Skeletal muscle tissue (tissue), 4 donors: ENCODE measurements around the gene BAG5. TPM values are rescaled to one million over a fixed set of nuclear protein-coding genes. Genes with fewer than 3 reads are reported as not detected.
"Not testable (repeated sequence)": the region's sequence is repeated elsewhere in the genome, so short reads cannot be mapped to it uniquely, and the experiment has no call there.

Experiments used
- H3K27ac ChIP-seq: one replicate; pipeline ENCODE4 v1.7.0; 2013; ENCODE audit warnings: mild to moderate bottlenecking, low read depth, low read length, inconsistent platforms
- H3K27me3 ChIP-seq, 3 donors: one replicate each; pipeline ENCODE4 v1.7.0; 2013; ENCODE audit warnings: low read length in 3 of 3; ENCODE audit not compliant: control insufficient read depth in 3 of 3, insufficient read depth in 3 of 3
- H3K36me3 ChIP-seq, 3 donors: one replicate each; pipeline ENCODE4 v1.7.0; 2013; ENCODE audit warnings: low read length in 3 of 3; ENCODE audit not compliant: control insufficient read depth in 3 of 3, insufficient read depth in 3 of 3
- H3K4me1 ChIP-seq, 3 donors: one replicate each; pipeline ENCODE4 v1.7.0; 2013; ENCODE audit warnings: low read length in 3 of 3, mild to moderate bottlenecking in 3 of 3; ENCODE audit not compliant: control insufficient read depth in 3 of 3, insufficient read depth in 3 of 3
- H3K4me3 ChIP-seq, 3 donors: one replicate each; pipeline ENCODE4 v1.7.0; 2013; ENCODE audit warnings: low read length in 3 of 3
- H3K9ac ChIP-seq, 3 donors: one replicate each; pipeline ENCODE4 v1.7.0; 2013; ENCODE audit warnings: low read length in 3 of 3, mild to moderate bottlenecking in 3 of 3, moderate library complexity in 2 of 3, low read depth in 1 of 3
- H3K9me3 ChIP-seq, 3 donors: one replicate each; pipeline ENCODE4 v1.7.0; 2013; ENCODE audit warnings: low read length in 3 of 3; ENCODE audit not compliant: control insufficient read depth in 3 of 3
- total RNA-seq: library from RNA; depleted of rRNA; stranded (reverse); fragments of >200 nt; gene quantifications from one replicate; pipeline ENCODE4 v1.2.3, GENCODE V29; 2014
- donor health status: Osteomylitis.

BAG5 gene
- total RNA-seq, 1 donor from 2014 or later, result 16.7 TPM

DNA sequence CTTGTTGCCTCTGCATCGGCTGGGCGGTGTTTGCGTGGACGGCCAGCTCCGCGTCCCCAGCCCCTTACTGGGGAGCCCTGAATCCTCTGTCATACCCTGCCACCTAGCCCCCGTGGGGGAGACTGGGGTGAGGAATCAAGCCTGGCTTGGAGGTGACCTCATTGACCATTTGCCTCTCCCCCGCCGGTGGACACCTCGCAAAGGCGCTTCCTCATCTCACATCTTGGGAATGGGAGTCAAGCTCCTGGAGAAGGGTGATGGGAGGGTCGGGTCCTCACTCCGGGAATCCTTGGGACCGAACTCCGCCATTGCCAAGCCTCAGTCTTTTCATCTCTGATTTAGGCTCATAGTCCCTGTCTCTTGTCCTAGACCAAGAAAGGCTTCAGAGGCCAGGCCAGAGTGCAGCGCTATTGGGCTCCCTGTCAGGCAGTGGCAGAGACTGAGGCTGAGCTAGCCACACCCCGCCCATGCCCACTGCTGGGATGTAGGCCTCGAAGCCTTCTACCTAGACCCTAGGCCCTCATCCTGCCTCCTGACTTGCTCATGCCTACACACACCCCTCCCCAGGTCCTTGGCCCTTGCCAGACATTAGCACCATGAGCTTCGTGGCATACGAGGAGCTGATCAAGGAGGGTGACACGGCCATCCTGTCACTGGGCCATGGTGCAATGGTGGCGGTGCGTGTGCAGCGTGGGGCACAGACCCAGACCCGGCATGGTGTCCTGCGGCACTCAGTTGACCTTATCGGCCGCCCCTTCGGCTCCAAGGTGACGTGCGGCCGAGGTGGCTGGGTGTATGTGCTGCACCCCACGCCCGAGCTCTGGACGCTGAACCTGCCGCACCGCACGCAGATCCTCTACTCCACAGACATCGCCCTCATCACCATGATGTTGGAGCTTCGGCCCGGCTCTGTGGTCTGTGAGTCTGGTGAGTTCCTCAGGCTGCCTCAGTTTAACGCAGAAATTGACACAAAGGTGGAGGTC is 32.8 kb downstream of the BAG5 start:
- Histone ChIP-seq H3K27me3 (no peaks in the 10 kb centered on the region), H3K27ac (peak overlapping the region; percentile 62), H3K4me1 (peaks cover 35 to 39% (median 35%) of the 10 kb centered on the region in 3 donors), H3K9me3 (no peaks in the 10 kb centered on the region), H3K36me3 (peaks cover 5 to 22% (median 16%) of the 10 kb centered on the region in 3 donors), H3K4me3 (peak overlapping the region; percentile 83 to 93 (median 89)), H3K9ac (peak overlapping the region; percentile 78 to 90 (median 79))

DNA sequence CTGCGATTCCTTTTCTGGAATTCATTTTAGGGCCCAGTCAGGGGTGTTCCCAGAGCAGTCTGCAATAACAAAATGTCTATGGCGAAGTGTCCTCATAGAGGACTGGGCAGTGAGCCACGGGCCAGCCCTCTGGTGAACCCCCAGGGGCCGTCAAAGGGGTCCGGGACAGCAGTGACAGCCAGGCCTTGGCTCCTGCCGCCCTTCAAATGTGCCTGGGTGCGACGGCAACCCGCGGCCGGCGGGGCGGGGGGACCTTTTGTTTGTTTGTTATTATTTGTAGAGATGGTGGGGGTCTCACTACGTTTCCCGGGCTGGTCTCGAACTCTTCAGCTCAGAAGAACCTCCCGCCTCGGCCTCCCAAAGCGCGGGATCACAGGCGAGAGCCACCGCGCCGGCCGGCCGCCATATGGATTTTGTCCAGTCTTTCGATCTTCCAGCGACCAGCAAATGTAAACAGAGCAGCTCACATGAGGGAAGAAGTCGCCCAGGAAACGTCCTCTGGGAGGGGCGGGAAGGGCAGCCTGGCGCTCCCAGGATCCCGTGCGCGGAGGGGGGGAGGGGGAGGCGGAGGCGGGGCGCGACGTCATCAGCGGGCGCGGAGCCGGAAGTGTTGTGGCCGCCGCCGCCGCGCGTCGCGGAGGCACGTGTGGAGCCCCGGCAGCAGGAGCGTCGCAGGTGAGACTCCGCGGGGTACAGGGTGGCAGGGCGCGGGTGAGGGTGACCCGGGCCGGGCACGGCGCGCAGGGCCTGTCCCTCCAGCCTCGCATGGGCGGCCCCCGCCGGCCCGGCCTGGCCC is 33.7 kb downstream of the BAG5 start, which contains the start of gene TRMT61A:
TSS of gene TRMT61A (plus strand) at position 610 of the 796 bp plus-strand sequence. CDS start 783 bp downstream, outside the sequence.
- H3K4me1 ChIP-seq, result peaks cover 35 to 39% (median 37%) of the 10 kb centered on the region in 3 donors
- H3K9ac ChIP-seq, result peak within 1 kb of the TSS; percentile 83 to 90 (median 86)

DNA sequence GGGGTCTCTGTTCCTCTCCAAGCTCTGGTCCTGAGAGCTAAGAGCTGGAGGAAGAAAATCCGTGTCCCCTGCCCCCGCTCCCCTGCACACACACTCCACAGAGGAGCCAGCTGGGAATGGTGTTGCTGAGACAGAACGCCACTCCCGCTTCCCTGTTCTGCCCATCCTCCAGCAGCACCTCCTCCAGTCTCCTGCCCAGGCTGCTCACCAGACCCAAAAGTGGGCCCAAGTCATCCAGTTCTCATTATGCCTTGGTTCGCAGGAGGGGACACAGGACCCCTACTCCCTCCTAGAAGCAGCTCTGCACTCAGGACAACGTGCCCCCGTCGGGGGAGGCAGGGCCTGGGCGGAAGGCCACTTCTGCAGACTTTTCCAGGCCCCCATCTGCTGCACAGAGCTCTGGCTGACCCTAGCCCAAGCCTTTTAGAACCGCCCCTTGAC is 34.3 kb downstream of the BAG5 start:
- Histone ChIP-seq H3K36me3 (peaks cover 5 to 22% (median 16%) of the 10 kb centered on the region in 3 donors), H3K27me3 (peaks cover 0 to 4% (median 0%) of the 10 kb centered on the region in 3 donors), H3K4me1 (peaks cover 35 to 41% (median 38%) of the 10 kb centered on the region in 3 donors), H3K4me3 (peak overlapping the region; percentile 75 to 93 (median 83)), H3K9me3 (no peaks in the 10 kb centered on the region), H3K9ac (peak overlapping the region; percentile 83 to 89 (median 86)), H3K27ac (peak overlapping the region; percentile 92)

More for the DNA sequence above, 33.7 kb downstream of the BAG5 start, which contains the start of gene TRMT61A:
- peak within 1 kb of the TSS; percentile 92 for H3K27ac ChIP-seq
- H3K36me3 ChIP-seq, result peaks cover 5 to 22% (median 16%) of the 10 kb centered on the region in 3 donors
- H3K9me3 ChIP-seq, result no peaks in the 10 kb centered on the region
- H3K4me3 ChIP-seq, result peak within 1 kb of the TSS; percentile 83 to 93 (median 89)
- peaks cover 0 to 1% (median 0%) of the 10 kb centered on the region in 3 donors for H3K27me3 ChIP-seq

DNA sequence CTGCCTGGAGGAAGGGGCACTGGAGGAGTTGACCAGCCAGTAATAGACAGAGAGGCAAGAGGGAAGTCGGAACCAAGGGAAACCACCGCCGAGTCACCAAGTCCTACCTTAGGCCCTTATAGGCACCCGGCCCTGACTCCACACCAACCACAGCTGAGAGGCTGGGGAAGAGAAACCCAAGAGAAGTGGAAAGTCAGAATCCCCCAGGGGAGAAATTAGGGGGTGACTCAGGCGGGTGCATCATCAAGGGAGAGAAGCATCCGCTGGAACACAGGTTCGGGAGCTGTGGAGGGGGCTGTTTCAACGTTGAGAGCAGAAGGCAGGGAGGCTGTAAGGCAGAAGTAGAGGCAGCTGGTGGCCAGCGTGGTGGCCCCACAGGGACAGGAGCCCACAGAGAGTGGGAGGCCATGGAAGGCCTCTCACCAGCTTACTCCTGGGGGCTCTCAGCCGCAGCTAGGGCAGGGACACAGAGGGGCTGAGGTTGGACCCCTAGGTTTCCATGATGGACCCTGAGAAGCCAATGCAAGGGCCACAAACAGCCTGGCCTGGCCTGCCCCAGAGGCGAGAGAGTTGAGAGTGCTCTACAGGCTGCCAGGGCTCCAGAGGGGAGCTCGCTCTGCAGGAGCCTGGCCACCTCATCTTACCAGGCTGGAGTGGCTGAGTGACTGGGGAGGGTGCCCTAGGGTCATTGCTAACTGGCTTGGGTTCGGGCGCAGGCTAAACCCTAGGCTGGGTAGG is 34.9 kb downstream of the BAG5 start:
- Histone ChIP-seq H3K9me3 (no peaks in the 10 kb centered on the region), H3K27me3 (peaks cover 0 to 4% (median 0%) of the 10 kb centered on the region in 3 donors), H3K9ac (peak overlapping the region; percentile 83 to 89 (median 86)), H3K27ac (peak overlapping the region; percentile 92), H3K36me3 (peaks cover 4 to 18% (median 13%) of the 10 kb centered on the region in 3 donors), H3K4me1 (peaks cover 35 to 45% (median 42%) of the 10 kb centered on the region in 3 donors), H3K4me3 (peak overlapping the region; percentile 75 to 93 (median 83))

DNA sequence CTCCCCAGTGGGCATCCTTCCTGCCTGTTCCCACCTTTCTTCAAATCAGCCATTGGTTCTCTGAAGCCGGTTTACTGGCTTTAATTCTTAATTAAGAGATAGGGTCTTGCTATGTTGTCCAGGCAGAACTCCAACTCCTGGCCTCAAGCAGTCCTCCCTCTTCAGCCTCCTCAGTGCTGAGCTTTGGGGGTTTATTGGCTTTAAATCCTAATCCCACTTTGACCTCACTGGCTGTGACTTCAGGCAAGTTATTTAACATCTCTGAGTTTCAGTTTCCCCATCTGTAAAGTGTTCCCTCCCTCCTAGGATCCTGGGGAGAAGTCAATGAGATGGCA is 35.6 kb downstream of the BAG5 start:
- no peak overlapping the region for H3K4me3 ChIP-seq
- peaks cover 2 to 8% (median 4%) of the 10 kb centered on the region in 3 donors for H3K27me3 ChIP-seq
- peaks cover 35 to 48% (median 45%) of the 10 kb centered on the region in 3 donors for H3K4me1 ChIP-seq
- H3K9me3 ChIP-seq, result no peaks in the 10 kb centered on the region
- H3K27ac ChIP-seq, result no peak overlapping the region
- H3K9ac ChIP-seq, result no peak overlapping the region
- peaks cover 2 to 11% (median 8%) of the 10 kb centered on the region in 3 donors for H3K36me3 ChIP-seq

DNA sequence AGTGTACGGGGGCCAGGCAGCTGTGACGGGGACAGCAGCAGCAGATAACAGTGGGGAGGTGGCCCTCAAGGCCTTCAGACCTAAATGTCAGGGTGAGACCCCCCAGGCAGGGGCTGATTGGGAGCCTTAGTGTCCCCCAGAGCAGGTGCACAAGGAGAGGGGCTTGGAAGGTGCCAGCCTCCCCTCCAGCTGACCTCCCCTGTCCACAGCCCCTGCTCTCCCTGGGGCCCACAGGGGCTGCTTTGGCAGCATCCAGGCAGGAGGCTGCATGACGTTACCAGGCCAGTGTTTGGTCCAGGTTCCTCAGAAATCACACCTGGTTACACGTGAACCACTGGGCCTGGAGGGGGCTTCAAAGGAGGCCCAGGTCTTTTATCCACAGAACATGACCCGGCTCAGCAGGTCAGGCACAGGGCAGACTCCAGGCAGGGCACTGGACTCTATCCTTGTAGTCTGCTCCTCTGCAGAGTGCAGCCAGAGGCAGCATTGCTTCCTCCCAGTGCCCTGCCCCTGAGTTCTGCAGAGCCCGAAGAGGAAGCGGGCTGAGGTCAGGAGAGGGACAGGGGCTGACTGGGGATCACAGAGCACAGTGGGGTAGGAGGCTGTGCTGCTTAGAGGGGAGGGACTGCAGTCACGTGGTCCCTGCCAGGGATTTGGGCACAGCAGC is 36.1 kb downstream of the BAG5 start:
- Histone ChIP-seq H3K4me3 (no peak overlapping the region), H3K36me3 (peaks cover 0 to 11% (median 8%) of the 10 kb centered on the region in 3 donors), H3K27ac (no peak overlapping the region), H3K4me1 (peaks cover 35 to 46% (median 44%) of the 10 kb centered on the region in 3 donors), H3K27me3 (peaks cover 2 to 8% (median 4%) of the 10 kb centered on the region in 3 donors), H3K9me3 (no peaks in the 10 kb centered on the region), H3K9ac (no peak overlapping the region)

DNA sequence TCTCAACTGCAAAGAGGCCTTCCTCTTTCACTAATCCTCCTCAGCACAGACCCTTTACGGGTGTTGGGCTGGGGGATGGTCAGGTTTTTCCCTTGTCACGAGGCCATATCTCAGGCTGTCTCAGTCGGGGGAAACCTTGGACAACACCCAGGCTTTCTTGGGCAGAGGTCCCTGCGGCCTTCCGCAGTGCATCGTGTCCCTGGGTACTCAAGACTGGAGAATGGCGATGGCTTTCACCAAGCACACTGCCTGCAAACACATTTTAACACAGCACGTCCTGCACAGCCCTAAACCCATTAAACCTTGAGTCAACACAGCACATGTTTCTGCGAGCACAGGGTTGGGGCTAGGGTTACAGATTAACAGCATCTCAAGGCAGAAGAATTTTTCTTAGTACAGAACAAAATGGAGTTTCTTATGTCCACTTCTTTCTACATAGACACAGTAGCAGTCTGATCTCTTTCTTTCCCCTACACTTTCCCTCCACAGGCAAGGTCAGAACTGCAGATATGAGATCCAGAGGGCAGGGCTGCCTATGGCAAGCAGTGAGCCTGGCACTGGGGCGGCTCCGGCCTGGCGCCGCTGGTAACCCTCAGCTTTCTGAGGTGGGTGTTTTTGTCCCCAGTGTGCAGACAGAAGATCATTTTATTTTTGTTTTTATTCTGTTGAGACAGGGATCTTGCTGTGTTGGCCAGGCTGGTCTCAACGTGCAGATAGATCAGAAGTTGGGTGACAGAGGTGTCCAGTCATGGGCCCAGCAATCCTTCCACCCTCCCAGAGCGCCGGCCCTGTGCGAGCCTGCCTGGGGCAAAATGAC is 36.8 kb downstream of the BAG5 start:
- H3K27me3 ChIP-seq, H3K36me3 ChIP-seq, H3K27ac ChIP-seq, H3K4me3 ChIP-seq, H3K9ac ChIP-seq, H3K9me3 ChIP-seq: not testable (repeated sequence)
- peaks cover 32 to 46% (median 44%) of the 10 kb centered on the region in 3 donors for H3K4me1 ChIP-seq
